ENCODE measurements around the gene SLC9A9.

DNA sequence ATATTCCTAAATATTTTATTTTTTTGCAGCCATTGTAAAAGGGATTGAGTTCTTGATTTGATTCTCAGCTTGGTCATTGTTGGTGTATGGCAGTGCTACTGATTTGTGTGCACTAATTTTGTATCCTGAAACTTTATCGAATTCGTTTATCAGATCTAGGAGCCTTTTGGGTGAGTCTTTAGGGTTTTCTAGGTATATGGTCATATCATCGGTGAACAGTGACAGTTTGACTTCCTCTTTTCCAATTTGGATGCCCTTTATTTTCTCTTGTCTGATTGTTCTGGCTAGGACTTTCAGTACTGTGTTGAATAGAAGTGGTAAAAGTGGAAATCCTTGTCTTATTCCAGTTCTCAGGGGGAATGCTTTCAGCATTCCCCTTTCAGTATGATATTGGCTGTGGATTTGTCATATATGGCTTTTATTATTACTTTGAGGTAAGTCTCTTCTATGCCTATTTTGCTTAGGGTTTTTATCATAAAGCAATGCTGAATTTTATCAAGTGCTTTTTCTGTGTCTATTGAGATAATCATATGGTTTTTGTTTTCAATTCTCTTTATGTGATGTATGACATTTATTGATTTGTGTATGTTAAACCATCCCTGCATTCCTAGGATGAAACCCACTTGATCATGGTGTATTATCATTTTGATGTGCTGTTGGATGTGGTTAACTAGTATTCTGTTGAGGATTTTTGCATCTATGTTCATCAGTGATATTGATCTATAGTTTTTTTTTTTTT is 11.4 kb upstream of the SLC9A9 start:
- TF ChIP-seq BRCA1 (IDR thresholded peaks at IDR 0.05; ENCODE audit: low read depth, low read length) (no peak), POLR2A (IDR thresholded peaks at IDR 0.05; ENCODE audit: low read depth, low read length) (no peak), ZNF24 (IDR thresholded peaks at IDR 0.05) (no peak), SP1 (IDR thresholded peaks at IDR 0.05; ENCODE audit: low read depth, low read length) (no peak), CEBPB (IDR thresholded peaks at IDR 0.05; ENCODE audit: borderline replicate concordance in 1 of 2, low read depth in 2 of 2, low read length in 2 of 2) (no peak), BHLHE40 (IDR thresholded peaks at IDR 0.05; ENCODE audit: borderline replicate concordance in 1 of 2, low read depth in 2 of 2, low read length in 1 of 2) (no peak), CREM (IDR thresholded peaks at IDR 0.05; ENCODE audit: low read depth) (no peak), POLR2AphosphoS5 (IDR thresholded peaks at IDR 0.05; ENCODE audit: low read length) (no peak), EED (IDR thresholded peaks at IDR 0.05; ENCODE audit: low read depth) (no peak)
- TF ChIP-seq, protein P1, sequence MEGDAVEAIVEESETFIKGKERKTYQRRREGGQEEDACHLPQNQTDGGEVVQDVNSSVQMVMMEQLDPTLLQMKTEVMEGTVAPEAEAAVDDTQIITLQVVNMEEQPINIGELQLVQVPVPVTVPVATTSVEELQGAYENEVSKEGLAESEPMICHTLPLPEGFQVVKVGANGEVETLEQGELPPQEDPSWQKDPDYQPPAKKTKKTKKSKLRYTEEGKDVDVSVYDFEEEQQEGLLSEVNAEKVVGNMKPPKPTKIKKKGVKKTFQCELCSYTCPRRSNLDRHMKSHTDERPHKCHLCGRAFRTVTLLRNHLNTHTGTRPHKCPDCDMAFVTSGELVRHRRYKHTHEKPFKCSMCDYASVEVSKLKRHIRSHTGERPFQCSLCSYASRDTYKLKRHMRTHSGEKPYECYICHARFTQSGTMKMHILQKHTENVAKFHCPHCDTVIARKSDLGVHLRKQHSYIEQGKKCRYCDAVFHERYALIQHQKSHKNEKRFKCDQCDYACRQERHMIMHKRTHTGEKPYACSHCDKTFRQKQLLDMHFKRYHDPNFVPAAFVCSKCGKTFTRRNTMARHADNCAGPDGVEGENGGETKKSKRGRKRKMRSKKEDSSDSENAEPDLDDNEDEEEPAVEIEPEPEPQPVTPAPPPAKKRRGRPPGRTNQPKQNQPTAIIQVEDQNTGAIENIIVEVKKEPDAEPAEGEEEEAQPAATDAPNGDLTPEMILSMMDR (IDR thresholded peaks at IDR 0.05 in 2 of 3, conservative IDR thresholded peaks at IDR 0.05 in 1 of 3; ENCODE audit: control insufficient read depth in 2 of 3, extremely low read depth in 1 of 3, insufficient read depth in 1 of 3, low read depth in 3 of 3, low read length in 3 of 3) = no peak
- TF ChIP-seq, protein P2, sequence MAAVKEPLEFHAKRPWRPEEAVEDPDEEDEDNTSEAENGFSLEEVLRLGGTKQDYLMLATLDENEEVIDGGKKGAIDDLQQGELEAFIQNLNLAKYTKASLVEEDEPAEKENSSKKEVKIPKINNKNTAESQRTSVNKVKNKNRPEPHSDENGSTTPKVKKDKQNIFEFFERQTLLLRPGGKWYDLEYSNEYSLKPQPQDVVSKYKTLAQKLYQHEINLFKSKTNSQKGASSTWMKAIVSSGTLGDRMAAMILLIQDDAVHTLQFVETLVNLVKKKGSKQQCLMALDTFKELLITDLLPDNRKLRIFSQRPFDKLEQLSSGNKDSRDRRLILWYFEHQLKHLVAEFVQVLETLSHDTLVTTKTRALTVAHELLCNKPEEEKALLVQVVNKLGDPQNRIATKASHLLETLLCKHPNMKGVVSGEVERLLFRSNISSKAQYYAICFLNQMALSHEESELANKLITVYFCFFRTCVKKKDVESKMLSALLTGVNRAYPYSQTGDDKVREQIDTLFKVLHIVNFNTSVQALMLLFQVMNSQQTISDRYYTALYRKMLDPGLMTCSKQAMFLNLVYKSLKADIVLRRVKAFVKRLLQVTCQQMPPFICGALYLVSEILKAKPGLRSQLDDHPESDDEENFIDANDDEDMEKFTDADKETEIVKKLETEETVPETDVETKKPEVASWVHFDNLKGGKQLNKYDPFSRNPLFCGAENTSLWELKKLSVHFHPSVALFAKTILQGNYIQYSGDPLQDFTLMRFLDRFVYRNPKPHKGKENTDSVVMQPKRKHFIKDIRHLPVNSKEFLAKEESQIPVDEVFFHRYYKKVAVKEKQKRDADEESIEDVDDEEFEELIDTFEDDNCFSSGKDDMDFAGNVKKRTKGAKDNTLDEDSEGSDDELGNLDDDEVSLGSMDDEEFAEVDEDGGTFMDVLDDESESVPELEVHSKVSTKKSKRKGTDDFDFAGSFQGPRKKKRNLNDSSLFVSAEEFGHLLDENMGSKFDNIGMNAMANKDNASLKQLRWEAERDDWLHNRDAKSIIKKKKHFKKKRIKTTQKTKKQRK (IDR thresholded peaks at IDR 0.05; ENCODE audit: low read depth, low read length) = no peak
- TF ChIP-seq, protein P3, sequence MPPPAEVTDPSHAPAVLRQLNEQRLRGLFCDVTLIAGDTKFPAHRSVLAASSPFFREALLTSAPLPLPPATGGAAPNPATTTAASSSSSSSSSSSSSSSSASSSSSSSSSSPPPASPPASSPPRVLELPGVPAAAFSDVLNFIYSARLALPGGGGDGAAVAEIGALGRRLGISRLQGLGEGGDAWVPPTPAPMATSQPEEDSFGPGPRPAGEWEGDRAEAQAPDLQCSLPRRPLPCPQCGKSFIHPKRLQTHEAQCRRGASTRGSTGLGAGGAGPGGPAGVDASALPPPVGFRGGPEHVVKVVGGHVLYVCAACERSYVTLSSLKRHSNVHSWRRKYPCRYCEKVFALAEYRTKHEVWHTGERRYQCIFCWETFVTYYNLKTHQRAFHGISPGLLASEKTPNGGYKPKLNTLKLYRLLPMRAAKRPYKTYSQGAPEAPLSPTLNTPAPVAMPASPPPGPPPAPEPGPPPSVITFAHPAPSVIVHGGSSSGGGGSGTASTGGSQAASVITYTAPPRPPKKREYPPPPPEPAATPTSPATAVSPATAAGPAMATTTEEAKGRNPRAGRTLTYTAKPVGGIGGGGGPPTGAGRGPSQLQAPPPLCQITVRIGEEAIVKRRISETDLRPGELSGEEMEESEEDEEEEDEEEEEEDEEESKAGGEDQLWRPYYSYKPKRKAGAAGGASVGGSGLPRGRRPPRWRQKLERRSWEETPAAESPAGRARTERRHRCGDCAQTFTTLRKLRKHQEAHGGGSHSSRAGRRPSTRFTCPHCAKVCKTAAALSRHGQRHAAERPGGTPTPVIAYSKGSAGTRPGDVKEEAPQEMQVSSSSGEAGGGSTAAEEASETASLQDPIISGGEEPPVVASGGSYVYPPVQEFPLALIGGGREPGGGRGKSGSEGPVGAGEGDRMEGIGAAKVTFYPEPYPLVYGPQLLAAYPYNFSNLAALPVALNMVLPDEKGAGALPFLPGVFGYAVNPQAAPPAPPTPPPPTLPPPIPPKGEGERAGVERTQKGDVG (CRISPR knock-in tag; IDR thresholded peaks at IDR 0.05) = no peak
